GM19238 (cell line): Measurements from ENCODE around the gene MORF4L2.

Experiments
- DNase-seq: peaks from one replicate; pipeline ENCODE4 v3.0.0; 2011; ENCODE audit warnings: low spot score; ENCODE audit not compliant: insufficient read length

The MORF4L2 gene

DNA sequence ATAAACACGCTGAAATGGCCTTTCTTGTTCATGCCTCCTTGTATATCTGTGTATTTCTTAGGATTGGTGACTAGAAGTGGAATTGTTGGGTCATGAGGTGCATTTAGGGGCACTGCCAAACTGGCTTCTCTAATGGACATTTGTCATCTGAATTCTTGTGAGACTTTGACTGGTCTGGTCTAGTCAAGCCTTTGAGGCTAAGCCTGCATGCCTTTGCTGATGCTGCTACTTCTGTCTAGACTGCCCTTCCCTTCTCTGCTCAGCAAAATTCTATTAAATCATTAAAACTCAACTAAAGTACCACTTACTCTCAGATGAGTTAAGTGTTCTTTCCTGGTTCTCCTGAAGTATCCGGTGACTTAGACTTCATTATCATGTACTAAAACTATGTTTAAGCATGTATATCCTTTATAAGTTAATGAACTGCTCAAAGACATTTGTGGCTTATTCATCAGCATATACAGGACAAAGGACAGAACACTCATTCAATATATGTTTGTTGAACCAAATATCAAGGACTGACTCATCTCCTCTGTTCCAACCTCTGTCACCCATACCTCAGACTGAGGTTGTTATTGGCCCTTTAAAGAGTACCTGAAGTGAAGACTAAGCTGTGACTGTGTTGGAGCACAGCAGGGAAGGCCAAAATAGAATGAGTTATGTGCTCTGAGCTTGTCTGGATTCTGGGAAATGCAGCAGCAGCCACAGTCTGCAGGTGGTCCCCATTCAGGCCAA, 48.7 kb downstream of the MORF4L2 start:
- no peak for DNase-seq

DNA sequence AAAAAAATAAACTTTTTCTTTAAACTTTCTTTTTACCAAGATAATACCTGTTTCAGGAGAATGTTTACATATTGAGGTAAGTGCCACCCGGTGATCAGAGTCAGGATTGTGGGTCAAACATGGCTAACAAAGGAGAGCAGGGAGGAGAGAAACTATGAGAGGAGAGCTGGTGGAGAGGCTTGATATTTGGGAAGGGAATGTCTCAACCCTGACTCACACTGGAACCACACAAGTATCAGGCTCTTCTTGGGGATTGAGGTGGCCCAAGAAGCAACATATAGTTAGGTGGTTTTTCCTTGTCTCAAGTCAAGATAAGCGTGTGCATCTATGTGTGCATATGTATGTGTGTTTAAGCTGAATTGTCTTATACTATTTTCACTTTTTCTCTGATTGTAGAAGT, 51.1 kb downstream of the MORF4L2 start:
- DNase-seq, result no peak

DNA sequence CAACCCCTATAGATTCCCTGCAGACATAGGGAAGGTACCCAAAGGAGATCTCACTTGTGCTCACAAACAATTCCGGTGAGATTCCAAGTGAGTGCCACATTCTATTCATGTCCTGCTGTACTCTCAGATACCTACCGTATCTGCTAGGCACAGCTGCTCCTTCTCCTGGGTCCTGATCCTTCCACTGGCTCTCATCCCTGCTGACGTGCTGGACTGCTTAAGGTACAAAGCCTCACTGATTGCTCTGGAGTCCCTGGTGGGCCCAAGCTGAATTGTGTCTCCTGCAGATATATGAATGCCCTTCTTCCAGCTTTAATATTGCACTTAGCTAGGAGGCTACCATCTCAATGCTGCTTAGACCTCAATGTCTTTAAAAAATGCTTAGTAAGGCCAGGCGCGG, 55.4 kb downstream of the MORF4L2 start:
- DNase-seq, result no peak

DNA sequence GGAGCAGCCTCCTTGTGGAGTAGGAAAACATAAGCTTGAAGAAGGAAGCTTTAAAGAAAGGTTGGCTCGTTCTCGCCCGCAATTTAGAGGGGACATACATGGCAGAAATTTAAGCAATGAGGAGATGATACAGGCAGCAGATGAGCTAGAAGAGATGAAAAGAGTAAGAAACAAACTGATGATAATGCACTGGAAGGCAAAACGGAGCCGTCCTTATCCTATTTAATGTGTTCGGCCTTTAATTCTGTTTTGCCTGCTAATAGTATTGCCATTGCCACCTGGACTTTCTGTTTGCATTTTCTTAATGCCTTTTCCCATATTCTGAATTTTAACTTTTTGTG, 56.4 kb downstream of the MORF4L2 start:
- DNase-seq, result no peak

DNA sequence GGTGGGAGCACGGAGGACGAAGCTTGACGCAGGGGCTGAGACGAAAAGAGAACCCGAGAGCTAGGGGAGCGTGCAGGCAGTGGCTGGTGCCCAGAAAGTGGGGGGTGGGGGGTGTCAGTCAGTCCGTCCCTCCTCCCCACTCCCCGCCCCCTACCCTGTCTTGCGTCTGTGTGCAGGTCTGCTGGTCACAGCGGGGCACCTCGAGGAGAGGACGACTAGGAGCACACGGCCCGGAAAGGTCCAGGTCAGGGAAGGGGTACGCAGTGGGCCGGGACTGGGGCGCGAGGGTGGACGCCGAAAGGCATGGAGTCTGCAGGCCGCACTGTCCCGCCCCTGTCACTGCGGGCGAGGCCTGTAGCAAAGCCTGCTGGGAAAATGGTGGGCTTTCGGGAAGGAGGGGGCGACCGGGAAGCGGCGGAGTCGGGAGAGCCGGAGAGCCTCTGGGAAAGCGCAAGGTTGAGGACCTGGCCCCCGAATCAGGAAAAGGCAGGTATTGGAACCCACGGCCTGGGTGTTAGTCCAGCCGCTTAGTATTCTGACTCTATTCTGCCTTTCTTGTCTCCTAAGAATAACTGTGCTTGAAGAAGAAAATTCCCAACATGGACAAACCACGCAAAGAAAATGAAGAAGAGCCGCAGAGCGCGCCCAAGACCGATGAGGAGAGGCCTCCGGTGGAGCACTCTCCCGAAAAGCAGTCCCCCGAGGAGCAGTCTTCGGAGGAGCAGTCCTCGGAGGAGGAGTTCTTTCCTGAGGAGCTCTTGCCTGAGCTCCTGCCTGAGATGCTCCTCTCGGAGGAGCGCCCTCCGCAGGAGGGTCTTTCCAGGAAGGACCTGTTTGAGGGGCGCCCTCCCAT, 57.0 kb downstream of the MORF4L2 start:
- no peak for DNase-seq

DNA sequence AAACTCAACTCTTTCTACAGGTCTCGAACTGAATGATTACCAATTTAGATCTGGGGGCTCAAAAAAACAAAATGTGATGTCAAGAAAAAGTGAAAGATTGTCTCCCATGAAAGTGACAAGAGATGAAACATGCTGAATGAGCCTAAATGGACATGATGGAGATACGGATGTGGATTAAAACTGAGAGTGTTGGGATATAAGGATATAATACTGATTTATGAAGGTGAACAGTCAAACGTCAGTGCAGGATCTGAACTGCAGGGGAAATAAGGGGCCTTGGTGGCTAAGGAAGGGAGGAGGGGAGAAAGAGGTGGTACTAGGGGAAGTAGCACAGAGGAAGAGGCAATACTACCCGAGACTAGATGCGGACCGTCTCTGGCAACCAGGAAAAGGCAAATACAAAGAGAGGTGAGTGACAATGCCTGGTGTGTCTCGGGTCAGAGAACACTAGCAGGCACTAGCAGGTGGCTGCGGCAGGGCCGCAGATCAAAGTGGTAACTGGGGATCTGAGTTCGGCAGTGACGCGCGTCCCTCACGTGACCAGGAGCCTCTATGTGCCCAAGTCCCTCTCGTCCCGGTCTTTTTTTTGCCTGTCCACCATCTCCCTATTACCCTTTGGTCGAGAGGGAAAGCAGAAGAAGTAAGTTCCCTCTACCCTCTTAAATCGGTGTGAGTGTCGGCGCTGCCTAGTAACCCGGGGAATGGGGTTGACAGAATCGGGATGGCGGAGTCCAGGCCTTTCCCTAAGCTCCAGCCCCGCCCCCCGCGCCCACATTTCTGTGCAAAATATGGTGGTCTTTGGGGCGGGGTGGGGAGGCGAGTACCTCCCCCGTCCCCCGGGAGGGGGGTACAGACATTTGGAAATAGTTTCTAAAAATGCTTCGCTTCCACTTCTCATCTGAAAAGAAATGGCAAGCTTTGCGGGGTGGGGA, 57.8 kb downstream of the MORF4L2 start, which contains the start of gene TCEAL1:
Gene TCEAL1, plus strand, starts transcription at position 590 of the 932 bp plus-strand sequence. CDS start 942 bp downstream, outside the sequence.
- DNase-seq, result no peak

- no peak for DNase-seq
Observed at GRCh38 chrX:103626855-103627254, 59.6 kb downstream of the MORF4L2 start.
